NCI-H2227 treated with DMSO at 0.1 percent for 48 hours (cell line): ENCODE data around the gene UNKL.

Source experiments
- DNase-seq: peaks from one replicate; lab custom pipeline; 2025; lab: John Stamatoyannopoulos, UW

UNKL gene

DNA sequence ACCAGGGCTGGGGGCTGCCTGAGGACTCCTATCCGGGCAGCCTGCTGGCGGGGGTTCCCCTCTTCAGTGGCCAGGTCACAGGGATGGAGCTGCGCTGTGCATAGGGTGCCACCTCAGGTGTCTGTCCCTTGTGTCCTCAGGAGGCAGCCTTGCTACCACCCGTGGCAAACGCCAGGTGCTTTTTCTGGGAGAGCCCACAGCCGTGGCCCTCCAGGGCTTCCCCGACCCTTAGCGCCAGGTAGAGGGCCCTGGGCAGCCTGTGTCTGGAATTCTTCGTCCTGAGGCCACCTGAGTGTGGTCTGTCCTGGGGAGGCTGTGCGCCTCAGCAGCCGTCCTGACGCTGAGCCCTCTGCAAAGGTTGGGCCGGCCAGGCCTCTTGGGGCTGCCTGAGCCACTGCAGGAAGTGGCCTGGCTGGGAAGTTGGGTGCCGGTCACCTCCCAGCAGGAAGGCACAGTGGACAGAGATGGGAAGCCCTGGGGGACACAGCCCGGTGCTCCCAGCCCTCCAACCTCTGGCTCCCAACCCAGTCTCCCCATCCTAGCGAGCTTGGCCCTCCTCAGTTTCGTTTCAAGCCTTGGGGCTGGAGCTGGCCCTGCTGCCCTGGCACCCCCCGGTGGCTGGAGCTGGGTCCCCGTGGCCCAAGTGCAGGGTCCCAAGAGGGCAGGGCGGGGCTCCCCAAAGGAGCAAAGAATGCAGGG is 88.7 kb downstream of the UNKL start:
- DNase-seq = no peak

DNA sequence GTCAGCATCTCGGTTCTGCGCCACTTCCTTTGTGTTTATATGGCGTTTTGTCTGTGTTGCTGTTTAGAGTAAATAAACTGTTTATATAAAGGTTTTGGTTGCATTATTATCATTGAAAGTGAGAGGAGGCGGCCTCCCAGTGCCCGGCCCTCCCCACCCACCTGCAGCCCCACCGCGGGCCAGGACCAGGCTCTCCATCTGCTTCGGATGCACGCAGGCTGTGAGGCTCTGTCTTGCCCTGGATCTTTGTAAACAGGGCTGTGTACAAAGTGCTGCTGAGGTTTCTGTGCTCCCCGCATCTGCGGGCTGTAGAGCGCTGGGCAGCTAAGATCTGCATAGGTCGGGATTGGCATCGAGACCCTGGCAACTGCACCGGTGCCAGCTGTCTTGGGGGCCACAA is 89.2 kb downstream of the UNKL start:
- DNase-seq = no peak

DNA sequence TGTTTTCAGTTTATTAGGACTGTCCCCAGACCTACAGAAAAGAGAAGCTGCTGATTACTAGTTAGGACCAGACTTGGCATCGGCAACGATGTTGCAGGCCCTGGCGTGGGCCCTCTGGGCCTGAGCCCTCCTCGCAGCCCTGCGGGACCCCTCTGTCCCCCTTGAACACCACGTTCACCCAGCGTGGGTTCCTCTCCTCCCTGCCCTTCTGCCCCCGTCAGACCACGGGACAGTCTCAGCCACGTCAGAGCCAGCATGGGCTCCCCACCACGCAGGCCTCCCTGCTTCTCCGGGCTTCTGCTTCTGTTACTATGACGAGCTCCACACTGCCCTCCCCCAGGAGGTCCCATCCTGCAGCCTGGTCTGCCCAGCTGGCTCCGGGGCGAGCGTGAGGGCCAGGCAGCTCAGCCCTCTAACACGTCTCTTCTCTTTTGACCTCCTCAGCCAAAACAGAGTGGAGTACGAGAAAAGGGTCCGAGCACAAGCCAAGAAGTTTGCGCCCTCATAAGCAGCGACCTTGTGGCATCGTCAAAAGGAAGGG is 90.1 kb downstream of the UNKL start:
- DNase-seq = no peak

DNA sequence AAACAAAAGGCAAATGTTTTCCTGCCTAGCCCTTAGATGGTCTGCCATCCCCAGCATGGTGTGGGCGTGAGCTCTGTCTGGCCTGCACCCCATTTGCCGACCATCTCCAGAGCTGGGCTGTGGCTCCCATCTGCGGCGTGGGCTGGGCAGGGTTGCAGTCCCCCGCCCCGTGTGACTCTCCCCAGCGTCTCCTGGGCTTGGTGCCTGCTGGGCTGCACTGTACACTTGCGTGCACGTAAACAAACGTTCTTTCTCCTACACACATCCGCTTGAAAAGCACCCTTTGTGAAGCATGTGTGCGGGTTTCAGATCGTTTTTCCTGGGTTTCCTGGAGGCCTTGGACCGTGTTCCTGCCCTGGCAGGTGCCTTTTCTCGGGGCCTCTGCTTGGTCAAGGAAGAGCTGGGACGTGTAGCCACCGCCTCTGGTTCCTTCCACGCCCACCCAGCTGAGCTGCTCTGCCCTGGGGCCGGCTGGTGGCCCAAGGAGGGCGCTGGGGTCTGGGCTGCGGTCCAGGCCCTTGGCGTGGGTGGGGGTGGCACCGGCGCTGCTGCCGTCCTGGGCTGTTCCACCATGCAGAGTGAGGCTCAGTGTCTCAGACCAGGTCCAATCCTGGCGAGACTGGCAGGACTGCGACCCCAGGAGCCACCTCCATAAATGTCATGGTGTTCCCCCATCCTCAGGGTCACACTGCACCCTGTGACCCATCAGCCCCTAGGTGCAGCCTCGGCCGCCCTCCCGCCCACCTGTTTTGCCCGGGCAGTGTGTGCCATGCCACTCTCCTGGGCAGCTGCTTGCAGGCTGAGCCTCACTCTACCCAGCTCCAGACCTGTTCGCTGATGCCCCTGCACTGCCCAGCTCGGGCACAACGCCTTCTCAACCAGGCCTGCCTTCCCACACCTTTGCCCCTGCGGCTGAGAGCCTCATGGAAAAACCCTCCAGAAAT is 90.9 kb downstream of the UNKL start:
- no peak for DNase-seq

DNA sequence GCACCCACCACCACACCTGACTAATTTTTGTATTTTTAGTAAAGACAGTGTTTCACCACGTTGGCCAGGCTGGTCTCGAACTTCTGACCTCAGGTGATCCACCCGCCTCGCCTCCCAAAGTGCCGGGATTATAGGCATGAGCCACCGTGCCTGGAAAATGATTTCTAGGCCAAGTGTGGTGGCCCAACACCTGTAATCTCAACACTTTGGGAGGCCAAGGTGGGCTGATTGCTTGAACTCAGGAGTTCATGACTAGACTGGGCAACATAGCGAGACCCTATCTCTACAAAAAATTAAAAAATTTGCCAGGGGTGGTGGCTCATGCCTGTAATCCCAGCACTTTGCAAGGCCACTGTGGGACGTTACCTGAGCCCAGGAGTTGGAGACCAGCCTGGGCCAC is 92.1 kb downstream of the UNKL start:
- no peak for DNase-seq

DNA sequence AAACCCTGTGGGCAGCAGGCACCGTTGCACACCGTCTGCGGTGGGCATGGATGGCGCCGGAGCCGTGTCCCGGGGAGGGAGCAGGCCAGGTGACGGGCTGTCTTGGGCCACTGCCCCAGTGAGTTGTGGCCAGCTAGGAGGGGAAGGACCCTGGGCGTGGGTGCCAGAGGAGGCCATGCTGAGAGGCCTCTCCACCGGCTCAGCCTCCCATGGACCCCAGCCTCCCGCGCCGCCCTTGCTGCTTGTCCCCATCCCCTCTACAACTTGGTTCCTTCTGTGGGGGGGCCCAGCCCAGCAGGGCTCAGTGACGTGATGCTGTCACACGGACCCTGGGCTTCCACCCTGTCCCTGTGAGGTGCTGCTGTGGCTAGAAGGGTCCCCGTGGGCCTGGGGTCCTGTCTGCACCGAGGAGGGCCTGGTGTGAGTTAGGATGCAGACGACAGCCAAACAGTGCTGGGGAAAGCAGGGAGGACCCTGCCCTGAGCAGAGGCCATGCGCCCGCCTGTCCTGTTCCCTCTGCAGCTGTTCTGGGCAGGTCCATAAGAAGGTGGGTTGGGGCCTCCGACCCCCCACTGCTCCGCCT is 93.8 kb downstream of the UNKL start:
- no peak for DNase-seq

DNA sequence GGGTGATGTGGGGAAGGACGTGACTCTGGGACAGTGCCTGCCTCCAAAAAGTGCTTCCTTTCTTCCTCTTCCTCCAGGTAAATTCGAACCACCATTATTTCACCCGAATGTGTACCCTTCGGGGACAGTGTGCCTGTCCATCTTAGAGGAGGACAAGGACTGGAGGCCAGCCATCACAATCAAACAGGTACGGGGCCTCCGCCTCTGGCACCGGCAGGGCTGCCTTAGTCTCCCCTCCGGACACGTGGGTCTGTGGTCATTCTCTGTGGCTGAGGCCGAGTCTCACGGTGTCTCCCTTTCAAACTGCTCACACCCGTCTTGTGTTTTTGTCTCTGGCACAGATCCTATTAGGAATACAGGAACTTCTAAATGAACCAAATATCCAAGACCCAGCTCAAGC is 94.4 kb downstream of the UNKL start:
- no peak for DNase-seq

DNA sequence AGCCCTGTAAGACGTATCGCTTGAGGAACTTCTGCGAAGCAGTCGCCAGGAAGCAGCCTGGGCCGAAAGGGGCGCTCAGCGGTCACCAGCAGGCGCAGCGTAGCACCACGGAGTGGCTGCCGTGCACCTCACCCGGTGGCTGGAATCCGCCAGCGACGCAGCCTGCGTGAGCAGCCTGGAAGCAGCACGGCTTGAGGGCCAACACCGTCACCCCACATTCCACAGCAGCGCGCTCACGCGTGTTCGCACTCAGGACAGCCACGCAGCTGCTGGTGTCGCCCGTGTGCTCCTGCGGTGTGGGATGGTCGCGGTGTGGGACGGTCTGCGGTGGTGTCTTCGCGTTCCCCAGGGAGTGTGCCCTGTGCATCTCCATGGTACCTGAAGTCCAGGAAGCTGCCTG is 95.5 kb downstream of the UNKL start:
- DNase-seq = no peak

DNA sequence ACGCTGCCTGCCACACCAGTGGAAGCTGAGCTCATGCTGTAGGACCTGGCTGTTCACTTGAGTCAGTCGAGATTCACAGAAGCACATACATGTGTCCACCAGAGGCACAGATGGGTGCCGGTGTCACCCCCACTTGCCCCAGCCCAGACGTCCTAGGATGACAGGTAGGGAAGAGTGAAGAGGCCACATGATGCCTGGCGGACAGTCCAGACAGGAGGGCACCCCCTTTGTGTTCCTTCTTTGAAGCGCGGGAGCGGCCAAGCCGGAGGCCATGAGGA is 96.3 kb downstream of the UNKL start:
- DNase-seq = no peak

DNA sequence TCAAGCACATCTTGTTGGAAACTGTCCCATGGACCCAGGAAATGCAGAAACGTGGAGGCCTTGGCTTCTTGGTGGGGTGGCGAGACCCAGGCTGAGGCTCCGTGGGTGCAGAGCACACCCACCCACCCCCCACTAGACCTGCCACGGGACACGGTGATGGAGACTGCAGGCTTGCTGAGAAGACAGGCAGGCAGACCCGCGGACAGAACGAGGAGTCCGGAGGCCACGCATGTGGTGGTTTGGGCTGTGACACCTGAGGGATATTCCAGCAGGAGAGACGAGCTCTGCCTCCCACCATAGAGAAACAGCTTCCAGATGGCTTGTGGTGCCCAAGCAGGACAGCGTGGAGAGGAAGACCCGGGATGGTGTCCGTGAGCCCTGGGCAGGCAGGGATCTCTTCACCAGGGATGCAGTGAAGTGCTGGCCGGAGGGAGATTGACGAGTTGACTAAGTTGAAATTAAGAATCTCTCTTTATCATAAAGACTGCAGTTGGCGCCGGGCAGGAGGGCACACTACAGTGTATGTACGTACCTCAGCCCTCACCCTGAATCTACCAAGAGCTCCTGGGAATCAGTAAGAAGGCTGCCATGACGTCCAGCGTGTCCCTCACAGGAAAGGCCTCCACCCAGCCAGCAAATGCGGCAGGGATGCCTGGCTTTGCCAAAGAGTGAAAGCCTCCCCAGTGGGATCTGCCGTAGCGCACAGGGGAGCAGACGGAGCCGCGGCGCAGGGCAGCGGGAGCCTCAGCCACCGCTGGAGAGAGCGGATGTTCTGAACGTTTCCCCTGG is 96.8 kb downstream of the UNKL start:
- DNase-seq = no peak

DNA sequence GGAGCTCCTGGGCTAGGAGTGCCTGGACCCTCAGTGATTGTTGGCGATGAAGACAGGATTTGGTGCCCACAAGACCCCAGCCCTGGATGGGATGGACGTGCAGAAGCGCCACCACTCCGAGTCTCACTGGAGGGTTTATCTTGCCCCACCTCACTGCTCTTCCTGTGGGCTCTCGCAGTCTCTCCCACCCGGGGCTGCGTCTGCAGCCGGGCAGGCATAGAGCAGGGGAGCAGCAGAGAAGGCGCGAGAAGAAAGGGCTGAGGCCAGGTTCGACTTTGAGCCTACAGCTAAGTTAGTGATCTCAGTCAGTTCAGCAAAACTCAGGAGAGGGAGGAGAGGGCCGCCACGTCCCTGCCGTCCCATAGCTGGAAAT is 98.5 kb downstream of the UNKL start:
- no peak for DNase-seq

DNA sequence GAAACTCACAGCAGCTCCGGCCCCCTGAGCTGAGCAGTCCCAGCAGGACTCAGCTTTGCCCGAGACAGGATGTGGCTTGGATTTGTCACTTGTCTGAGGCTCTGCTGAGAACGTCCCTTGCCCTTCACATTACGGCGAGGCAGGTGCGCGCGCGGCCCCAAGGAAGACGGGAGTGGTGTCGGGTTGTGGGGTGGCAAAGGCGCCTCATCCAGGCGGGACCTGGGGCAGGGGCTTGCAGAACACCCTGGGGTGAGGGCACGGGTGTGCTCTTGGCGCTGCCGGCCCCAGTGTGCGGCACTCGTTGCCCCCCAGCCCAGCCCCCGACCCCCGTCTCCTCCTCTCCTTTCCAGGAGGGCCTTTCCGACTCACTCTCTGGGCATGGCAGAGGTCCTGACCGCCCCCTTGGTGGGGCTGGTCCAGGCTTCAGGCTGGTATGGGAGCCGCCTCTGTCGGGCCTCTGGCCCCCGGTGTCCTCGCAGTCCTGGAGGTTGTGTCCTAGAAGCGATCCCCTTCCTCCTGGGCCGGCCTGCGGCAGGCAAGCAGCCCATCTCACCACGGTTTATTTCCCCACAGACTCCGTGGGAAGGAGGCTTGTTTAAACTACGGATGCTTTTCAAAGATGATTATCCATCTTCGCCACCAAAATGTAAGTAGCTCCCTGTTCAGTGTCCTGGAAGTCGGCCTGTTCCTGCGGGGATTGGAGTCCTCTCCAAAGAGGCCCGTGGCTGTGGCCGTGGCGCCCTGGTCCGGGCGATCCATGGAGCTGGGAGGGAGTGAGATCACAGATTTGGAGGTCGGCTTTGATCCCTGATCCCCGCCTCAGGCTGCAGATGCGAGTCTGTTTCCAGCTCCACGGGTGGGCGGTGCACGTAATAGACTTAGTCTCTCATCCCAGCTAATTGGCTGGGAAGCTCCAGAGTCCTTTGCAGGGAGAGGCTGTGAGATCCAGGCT is 99.1 kb downstream of the UNKL start:
- no peak for DNase-seq

DNA sequence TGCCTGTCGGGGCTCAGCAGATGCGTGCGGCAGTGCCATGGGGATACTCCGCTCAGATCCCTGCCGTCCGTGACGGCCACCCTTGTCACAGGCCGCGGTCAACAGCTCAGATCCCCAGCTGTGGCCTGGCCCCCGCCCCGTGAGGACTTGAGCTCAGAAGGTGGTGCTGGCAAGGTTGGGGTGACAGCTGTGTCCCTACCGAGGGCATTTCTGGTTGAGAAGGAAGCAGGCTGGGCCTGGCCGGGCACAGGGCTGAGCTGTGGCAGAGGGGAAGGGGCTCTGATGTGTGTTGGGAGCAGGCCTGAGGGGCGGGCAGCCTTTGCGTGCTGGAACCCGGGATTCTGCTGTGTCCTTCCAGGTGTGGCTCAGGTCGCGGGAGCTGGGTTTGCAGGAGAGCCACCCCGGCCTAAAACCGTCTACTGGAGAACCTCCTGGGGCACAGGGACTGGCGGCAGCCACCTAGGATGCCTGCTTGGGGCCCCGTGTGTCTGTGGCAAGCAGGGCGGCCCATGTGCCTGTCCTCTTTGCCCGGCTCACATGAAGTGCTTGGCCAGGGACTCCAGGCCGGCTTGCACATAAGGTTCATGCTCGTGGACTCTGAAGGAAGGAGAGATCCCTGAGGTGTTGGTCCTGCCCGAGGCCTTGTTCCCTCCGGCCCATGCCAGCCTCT is 100.0 kb downstream of the UNKL start:
- DNase-seq = no peak

DNA sequence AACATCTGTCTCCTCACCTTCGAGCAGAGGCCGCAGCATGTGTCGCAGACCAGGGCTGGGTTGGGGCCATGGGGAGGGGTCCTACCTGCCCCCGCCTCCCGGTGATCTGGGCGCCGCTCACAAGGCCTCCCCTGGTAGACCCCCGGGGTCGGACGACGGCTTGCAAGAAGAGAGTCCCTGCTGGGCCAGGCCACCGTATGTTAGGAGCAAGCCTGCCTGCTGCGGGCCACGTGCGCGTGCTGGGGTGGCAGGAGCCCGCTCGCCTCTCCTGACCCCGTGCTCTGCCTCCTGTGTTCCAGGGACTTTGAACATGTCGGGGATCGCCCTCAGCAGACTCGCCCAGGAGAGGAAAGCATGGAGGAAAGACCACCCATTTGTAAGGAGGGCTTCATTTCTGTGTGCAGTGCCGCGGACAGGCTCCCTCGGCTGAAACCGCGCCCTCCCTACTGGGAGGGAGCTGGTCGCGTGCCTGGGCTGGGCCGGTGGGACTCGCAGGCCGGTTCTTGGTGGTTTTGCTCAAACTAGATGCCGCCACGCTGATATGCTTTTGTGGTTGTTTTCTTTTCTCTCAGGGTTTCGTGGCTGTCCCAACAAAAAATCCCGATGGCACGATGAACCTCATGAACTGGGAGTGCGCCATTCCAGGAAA is 100.7 kb downstream of the UNKL start:
- no peak for DNase-seq
